Measurements from ENCODE around the gene CD6. TPM values are rescaled to one million over a fixed set of nuclear protein-coding genes. Genes with fewer than 3 reads are reported as not detected.
"Not testable (repeated sequence)": the region's sequence is repeated elsewhere in the genome, so short reads cannot be mapped to it uniquely, and the experiment has no call there.

The CD6 gene
- polyA plus RNA-seq, 12 donors: 0.33 to 2.1 (median 0.81) TPM; not detected in 2

DNA sequence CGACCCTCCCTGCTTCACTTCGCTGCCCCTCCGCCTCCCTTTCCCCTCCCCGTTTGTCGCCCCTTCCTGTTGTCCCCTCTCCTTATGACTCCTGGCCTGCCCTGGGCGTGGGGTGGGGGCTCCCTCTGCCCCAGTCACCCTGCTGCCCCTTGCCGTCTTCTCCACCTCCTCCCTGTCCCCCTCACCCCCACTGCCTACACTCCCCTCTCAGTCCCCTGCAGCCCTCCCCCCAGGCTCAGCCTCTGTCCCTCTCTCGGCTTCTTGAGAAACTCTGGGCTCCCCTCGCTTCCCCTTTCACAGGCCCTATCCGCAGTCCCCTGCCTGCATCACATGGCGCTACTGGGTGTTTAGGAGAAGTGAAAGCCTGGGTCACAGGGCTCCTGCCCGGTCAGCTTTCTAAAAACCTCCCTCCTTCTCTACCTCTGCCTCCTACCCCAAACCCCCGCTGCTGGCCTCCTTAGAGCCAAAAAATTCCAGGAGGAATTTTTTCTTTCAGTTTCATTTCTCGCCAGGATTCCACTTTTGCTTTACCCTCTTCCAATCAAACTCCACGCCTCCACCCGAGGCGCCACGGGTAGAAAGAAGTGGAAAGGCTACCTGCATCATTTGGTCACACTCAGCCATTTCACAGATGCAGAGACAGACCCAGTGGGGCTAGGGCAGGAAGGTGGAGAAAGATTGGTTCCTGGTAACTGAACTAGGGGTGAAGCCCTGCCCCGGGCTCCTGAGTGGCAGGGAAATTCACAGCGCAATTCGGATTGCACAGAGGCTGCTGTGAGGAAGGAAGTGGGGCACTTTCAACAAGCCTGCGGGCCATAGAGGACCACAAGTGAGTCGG is 19.4 kb upstream of the CD6 start, which contains the start of gene SLC15A3:
Gene SLC15A3 (minus strand): TSS at position 273 of the 838 bp plus-strand sequence. CDS start 625 bp downstream, outside the sequence.
- DNase-seq: peak; percentile 70

DNA sequence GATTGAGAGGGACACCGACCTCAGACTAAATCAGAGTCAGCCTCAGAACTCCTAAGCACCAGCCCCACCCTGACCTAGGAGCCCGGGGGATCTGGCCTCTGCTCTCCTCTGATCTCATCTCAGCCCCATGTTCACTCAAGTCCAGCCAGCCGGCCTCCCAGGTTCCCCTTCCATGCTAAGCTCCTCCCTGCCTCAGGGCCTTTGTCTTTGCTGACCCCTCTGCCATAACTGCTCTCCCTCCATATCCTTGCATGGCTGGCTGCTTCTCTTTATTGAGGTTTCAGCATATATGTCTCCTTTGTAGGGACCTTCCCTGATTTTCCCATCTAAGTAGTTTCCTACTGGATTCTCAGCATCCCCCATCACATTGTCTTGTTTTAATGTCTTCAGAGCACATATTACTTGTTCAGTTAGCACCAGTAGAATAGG is 18.7 kb upstream of the CD6 start:
- no peak for DNase-seq

DNA sequence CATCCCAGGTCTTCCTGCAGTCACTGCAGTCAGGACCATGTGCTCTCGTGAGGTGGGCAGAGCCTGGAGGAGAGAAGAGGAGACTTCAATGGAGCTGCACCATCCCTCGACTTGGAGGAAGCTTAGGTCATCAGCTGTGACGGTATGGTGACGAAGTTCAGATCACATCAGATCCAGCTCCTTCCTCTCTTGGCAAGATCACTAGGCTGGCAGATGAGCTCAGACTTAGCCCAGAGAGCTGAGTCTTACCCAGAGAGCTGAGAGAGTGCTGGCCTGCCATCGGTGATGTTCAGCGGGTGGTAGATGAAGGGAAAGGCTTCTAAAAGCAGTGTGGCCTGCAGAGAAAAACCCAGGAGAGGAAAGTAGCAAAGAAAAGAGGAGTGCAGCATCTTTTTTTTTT is 17.7 kb upstream of the CD6 start:
- DNase-seq: no peak

DNA sequence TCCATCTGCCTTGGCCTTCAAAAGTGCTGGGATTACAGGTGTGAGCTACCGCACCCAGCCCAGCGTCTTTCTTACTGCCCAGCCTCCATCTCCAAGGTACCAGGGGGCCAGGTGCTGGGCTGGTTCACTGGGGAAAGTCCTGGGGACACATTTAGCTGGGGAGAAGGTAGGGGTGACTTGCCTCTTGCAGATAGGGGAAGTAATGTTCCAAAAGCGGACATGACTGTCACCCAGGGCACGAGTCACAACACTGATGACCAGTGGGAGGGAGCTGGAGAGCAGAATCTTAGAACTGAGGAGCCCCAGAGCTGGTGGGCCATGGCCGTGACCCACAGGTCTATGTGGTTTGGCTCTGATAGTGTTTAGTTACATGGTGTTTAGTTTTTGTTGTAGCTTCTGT is 17.1 kb upstream of the CD6 start:
- no peak for DNase-seq

DNA sequence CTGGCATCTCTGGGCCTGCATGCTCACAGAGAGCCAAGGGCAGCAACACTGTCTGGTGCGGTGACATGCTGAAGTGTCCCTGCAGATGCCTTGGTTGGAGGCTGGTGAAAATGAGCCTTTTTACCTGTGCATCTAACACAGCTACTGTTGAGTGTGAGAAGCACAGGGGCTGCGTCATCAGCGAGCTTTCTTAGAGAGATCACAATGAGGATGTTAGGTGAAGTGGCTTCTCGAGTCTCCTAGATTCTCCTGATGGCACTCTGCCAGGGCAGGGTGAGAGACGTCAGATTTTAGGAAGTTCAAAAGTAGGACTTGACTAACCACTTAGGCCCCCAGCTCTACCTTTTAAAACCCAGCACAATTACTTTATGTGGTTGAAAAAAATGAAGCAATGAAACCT is 15.9 kb upstream of the CD6 start:
- DNase-seq: no peak

DNA sequence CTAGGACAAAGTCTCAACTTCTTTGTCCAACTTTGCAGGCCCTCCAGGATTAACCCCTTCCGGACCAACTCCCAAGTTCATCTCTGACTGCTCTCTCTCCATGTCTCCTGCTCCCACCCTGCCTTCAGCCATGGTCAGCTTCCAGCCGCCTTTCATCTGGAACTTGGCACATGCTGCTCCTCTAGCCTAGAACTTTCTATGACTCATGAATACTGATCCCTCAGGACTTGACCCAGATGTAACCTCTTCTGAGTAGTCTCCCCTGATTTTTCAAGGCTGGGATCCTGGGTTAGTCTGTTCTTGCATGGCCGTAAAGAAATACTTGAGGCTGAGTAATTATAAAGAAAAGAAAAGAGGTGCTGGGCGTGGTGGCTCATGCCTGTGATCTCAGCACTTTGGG is 14.3 kb upstream of the CD6 start:
- no peak for DNase-seq

DNA sequence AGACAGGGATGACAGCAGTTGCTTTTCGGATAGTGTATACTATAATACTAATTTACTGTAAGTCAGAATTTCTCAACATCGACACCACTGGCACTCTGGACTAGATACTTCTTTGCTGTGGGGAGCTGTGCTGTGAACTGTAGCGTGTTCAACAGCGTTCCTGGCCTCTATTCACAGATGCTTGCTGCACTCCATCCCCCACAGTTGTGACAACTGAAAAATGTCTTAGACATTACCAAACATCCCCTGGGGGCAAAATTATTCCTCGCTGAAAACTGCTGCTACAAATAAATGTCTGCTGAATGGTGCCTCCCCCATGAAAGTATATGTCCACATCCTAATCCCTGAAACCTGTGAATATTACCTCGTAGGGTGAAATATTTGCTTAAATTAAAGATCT is 12.0 kb upstream of the CD6 start:
- DNase-seq: no peak

DNA sequence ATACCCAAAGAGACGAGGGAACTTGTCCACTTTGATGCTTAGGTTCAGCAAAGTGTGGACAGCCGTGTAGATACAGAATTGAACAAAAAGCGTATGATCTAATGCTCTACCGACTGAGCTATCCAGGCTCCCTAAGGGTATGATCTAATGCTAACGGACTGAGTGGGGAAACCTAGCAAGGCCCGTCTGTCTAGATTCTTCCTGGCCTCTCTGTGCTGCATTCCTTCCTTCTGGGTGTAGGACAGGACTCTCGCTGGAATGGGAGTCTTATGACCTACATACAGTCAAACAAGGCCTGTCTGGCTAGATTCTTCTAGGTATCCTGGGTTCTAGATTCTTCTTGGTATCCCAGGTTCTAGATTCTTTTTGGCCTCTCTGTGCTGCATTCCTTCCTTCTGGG is 11.1 kb upstream of the CD6 start:
- no peak for DNase-seq

DNA sequence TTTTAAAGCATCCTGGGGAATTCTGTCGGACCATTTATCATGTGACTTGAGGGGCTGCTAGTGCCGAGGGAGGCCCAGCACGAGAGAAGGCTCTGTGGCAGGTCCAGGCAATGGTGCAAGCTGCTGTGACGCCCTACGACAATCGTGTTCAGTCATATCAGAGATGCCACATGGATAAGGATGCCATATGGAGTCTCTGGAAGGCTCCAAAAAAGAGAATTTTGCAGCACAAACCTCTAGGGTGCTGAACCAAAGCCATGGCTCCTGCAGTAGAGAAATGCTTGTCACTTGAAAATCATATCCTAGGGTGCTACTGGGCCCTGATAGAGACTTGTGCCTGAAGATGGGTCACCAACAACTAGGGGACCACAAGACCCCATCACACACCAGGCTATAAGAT is 6.7 kb upstream of the CD6 start:
- no peak for DNase-seq

DNA sequence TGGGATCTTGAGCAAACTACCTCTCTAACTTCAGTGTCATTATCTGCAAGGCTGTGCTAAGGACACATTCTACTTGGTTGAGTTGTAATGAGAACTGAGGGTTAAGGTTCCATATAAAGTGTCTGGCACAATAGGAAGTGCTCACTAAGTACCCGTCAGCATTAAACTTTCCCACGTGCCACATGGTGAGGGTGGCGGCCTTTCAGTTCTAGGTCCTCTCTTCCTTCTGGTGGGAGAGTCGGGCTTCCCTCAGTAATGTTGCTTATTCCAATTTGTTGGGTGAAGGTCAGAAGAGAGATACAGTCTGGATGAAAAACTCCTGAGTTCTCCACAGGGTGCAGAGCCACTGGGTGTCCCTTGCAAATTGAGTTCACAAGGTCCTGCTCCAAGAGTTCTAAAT is 4.6 kb upstream of the CD6 start:
- no peak for DNase-seq

DNA sequence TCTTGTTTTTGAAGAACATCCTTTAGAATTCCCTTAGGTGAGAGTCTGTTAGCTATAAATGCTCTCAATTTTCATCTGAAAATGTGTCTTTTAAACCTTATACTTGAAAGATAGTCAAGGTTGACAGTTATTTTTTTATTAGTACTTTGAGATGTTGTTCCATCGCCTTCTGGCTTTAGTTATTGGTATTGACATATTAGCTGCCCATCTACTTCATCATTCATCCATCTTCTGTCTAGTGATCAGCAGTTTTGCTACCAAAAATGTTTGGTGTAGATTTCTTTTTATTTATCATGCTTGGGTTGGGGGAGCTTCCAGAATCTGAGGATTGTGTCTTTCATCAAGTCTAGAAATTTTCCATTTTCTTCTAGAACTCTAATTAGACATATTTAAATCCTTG is 3.3 kb upstream of the CD6 start:
- DNase-seq: no peak

DNA sequence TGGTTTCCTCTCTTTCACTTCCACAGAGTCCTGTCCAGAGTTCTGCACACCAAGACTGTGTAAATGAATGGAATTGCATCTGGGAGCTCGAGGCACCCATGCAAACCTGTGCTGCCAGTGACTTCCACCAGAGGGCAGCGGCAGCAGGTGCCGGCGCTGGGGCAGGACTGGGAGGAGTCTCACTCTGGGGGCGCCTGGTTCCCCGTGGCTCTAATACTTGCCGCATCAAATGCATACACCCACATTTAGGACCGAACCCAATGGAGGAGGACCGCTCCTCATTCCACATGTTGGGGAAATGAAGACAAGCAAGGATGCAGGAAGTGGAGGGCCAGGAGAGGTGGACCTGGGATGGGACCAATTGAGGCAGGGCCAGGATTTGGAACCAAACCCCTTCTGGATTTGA is 1.1 kb upstream of the CD6 start:
- no peak for DNase-seq

DNA sequence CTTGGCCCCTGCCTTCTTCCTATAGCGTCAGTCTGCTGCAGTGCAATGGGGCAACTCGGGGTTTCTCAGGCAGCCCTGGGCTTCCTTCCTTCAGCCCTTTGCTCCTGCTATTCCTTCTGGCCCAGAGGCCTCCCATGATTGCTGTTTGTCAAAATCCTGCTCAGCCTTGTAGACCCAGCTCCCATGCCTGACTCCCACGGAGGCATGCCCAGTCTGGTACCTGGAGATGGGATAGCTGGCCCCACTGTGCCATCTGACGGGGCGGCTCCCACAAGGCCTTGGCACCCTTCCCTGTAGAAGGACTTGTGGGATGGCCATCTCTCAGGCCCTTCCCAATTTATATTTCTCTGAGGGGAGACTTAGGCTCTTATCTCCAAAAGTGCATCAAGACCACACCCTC is 590 bp upstream of the CD6 start:
- DNase-seq: no peak

DNA sequence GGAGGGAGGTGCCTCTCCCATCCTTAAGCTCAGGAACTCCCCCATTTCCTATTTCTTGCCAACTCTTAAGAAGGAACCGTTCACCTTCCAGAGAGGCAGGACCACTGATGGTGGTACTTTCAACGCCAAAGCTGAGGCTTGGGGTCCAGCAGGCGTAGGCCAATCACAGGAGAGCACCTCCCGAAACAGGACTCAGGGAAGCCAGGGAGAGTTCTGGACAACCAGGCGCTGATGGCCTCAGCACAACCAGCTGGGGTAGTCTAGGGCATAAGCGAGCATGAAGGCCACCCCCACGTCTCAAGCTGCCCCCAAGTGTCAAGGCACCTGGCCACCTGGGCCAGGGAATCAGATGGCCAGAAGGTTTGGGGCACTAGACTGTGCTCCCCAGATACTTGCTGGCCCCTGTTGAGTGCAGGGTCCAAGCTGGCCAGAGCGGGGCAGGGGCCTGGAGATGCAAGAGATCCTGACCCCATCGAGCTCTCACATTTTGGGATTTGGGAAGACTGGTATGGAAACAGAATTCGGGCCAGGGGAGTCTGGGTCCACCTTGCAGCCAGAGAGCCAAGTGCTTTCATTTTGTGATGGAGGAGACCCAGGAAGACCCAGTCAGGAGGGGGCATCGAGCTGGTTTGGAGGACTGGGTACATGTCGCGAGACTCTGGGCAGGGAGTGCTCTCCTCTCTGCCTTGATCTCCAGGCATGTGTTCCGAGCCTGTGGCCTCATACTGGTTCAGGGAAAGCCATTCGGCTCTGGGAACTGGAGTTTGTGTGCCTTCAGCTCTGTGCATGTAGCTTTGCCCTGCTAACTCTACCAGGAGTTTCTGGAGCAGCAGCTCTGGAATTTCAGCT is 926 bp downstream of the CD6 start:
- DNase-seq: no peak

DNA sequence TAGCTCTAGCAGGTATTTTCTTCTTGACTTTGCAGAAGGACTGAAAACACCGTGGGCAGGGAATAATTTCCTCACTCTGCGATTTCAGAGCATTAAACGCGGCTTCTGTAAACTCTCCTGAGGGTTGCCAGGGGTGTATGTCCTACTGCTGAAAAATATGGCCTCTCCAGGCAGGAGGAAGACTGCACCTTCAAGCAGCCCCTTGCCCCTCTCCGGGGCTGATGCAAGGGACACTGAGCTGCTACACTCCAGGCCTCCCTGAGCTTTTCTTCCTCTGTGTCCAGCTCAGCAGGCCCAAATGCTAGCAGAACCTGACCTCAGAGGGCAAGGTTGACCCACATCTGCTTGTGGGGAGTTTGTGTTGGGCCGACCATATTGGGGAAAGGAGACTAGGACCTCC is 2.2 kb downstream of the CD6 start:
- no peak for DNase-seq

DNA sequence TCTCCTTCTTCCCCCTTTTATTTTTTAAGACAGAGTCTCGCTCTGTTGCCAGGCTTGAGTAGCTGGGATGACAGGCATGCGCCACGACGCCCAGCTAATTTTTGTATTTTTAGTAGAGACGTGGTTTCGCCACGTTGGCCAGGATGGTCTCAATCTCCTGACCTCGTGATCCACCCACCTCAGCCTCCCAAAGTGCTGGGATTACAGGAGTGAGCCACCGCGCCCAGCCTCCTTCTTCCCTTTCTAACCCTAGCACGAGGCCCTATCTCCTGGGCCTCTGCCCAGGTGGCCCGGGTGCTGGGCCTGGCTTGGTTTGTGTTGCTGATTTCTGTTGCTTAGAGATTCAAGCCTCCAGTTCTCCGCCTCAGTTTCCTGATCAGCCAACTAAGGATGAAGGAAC is 2.8 kb downstream of the CD6 start:
- DNase-seq: not testable (repeated sequence)

DNA sequence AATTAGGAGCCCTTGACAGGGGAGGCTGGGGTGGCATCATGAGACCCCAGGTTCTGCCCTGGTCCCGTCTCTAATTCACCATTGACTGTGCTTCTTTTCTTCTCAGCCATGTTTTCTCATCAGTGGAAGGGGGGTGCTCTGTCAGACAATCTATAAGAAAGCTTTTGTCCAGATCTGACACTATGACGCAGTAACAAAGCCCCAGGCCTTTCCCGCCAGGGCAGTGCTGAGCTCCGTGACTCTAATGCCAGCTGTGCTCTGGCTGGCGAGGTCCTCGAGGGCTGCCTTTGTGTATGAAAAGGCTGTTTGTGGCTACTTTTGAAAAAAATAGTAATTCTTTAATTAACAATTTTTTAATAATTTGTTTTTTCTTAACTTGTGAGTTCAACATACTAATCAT is 3.2 kb downstream of the CD6 start:
- no peak for DNase-seq

DNA sequence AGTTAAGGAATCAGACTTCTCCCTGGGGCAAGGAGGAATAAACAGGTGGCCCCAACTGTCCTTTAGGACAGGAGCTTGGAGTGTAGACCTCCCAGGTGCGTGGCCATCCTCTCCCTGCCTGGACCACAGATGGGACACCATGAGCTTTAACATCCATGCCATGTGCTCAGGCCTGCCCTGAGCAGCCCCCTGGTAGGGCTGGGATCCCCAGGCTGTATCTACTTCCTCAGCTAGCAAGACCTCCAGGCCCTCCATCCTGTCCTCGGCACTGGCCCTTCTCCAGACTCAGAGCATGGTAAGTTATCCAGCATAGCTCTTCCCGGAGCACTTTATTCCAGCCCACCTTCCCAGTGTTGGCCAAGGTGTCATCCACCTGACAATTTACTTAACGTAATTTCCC is 5.7 kb downstream of the CD6 start:
- DNase-seq: no peak

DNA sequence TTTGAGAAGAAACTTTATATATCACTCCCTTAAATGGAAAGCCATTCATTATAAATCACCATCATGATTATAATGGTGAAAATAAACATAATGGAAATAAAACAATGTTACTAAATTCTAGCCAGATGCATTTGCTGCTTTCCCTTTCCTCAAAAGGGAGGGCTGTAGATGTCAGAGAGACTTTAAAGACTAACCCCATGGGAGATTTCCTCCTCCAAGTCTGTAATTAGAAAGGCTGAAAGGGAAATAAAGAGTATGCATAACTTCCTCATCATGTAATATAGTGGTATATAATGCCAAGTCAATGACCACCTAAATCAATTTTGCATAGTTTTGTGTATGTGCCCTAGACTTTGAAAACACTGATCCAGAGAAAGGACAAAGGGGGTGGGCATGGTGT is 6.4 kb downstream of the CD6 start:
- no peak for DNase-seq

DNA sequence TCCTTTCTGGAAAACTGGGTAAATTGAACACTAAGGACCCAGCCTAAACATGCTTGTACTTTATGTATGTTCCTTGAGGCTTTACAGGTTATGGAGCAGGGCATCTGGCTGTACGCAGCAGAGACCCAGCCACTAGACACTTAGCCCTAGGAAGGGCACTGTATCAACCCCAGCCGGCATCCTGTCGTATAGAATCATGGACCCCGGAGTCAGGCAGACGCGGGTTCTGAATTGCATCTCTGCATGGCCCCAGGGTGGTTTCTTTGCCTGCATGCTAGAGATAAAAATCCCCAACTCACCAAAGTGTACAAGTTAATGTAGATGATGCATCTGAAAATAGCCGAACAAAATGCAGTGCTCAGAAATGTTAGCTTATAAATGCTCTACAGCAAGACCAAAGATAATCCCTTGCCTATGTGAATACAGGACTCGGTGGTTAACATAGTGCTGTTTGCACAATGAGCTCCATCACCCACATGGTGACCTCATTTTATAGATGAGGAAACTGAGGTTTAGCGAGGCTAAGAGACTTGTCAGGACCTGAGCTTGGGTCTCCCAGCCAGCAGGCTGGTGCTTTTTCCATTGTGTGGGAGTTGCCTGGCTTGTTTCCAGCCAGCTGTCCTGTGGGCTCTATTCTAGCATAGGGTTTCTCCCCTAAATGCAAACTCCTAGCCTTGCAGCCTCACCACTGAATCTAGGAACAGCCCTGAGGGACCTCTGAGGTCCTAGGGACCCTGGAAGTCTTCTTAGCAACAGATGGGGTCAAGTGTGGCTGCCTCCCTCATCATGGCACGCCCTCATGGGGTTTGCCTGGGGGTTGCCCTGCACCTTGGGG is 7.3 kb downstream of the CD6 start:
- no peak for DNase-seq

DNA sequence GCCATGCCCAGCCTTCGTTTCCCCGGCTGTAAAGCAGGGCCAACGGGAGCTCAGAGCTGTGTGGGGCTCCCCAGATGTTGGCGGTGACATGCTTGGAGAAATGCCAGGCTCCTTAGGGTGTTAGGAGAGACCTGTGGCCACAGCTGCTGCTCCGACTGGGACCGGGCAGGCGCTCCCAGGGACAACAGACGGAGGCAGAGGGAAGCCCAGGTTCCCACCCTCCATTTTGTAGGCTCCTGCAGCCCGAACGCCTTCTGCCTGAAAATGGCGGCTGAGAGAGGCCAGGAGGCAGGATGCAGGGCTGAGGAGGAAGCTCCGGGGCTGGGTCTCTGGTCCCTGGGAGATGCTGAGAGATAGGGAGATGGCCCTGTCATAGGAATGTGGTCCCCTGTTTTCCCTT is 10.0 kb downstream of the CD6 start:
- DNase-seq: no peak

DNA sequence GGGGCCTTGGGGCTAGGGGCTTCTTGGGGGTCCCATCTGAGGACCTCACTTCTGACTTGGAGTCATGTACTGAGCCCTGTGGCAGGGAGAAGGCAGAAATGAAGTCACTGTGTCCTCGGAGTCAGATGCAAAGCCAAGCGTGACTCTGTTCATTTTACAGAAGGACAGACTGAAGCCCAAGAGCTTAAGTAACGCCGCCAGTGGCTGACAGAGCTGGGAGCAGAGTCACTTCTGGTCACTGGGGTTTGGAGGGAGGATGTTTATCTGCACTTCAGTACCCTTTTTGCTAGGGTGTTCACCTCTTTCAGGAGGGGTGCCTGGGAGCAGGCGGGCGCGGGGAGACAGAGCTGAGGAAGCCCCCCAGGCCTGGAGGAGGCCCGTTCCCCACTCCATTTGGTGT is 10.7 kb downstream of the CD6 start:
- DNase-seq: no peak
